Mesendoderm (in vitro differentiated cells): Measurements from ENCODE around the gene NPFFR1.
A peak's percentile ranks its signal among the peaks of the same experiment; 100 is the strongest.

Source experiments
- DNase-seq: peaks from one replicate; pipeline ENCODE4 v3.0.0; 2013
- H2AK5ac ChIP-seq: 2 replicates; pipeline ENCODE4 v1.6.1; 2013; ENCODE audit warnings: low read length, inconsistent platforms
- H2BK120ac ChIP-seq: 2 replicates; pipeline ENCODE4 v1.6.1; 2013; ENCODE audit warnings: low read depth, mild to moderate bottlenecking, low read length, moderate library complexity, mixed read lengths
- H2BK15ac ChIP-seq: replicated peaks from 2 replicates; pipeline ENCODE4 v1.6.1; 2013; ENCODE audit warnings: low read depth, mild to moderate bottlenecking, moderate library complexity
- H2BK5ac ChIP-seq: 2 replicates; pipeline ENCODE4 v1.6.1; 2013; ENCODE audit warnings: low read length, inconsistent platforms
- H3K18ac ChIP-seq: 2 replicates; pipeline ENCODE4 v1.6.1; 2013; ENCODE audit warnings: mild to moderate bottlenecking, low read length, mixed read lengths
- H3K23ac ChIP-seq: one replicate; pipeline ENCODE4 v1.6.1; 2013; ENCODE audit warnings: low read length
- H3K27ac ChIP-seq: 2 replicates; pipeline ENCODE4 v1.5.1; 2013; ENCODE audit warnings: low read depth, mild to moderate bottlenecking, inconsistent platforms, low read length, moderate library complexity
- H3K27me3 ChIP-seq: 2 replicates; pipeline ENCODE4 v1.6.1; 2013; ENCODE audit warnings: low read length, control low read depth, mild to moderate bottlenecking, inconsistent platforms; ENCODE audit not compliant: insufficient read depth, poor library complexity
- H3K36me3 ChIP-seq: 2 replicates; pipeline ENCODE4 v1.6.1; 2013; ENCODE audit warnings: low read length, inconsistent platforms; ENCODE audit not compliant: control insufficient read depth, insufficient read depth
- H3K4ac ChIP-seq: one replicate; pipeline ENCODE4 v1.6.1; 2013; ENCODE audit warnings: low read depth, mild to moderate bottlenecking, low read length, moderate library complexity
- H3K4me1 ChIP-seq: 2 replicates; pipeline ENCODE4 v1.6.1; 2013; ENCODE audit warnings: low read depth, low read length, inconsistent platforms; ENCODE audit not compliant: control insufficient read depth
- H3K4me2 ChIP-seq: 2 replicates; pipeline ENCODE4 v1.6.1; 2013; ENCODE audit warnings: low read length
- H3K4me3 ChIP-seq: 2 replicates; pipeline ENCODE4 v1.5.1; 2013; ENCODE audit warnings: mild to moderate bottlenecking, low read length
- H3K56ac ChIP-seq: one replicate; pipeline ENCODE4 v1.6.1; 2013; ENCODE audit warnings: low read length
- H3K79me1 ChIP-seq: 2 replicates; pipeline ENCODE4 v1.6.1; 2013; ENCODE audit warnings: low read length, inconsistent platforms
- H3K79me2 ChIP-seq: 2 replicates; pipeline ENCODE4 v1.6.1; 2013; ENCODE audit warnings: mild to moderate bottlenecking, low read length; ENCODE audit not compliant: control insufficient read depth, insufficient read depth
- H3K9ac ChIP-seq: 2 replicates; pipeline ENCODE4 v1.6.1; 2013; ENCODE audit warnings: low read length, inconsistent platforms
- H4K5ac ChIP-seq: one replicate; pipeline ENCODE4 v1.6.1; 2013; ENCODE audit warnings: low read length
- H4K8ac ChIP-seq: one replicate; pipeline ENCODE4 v1.6.1; 2013; ENCODE audit warnings: low read depth, mild to moderate bottlenecking, control low read depth, low read length, moderate library complexity
- WGBS: extraction: QIAGEN DNeasy Blood & Tissue Kit; methylation state at CpG from one replicate; pipeline ENCODE4 v1.1.7; 2013; ENCODE audit warnings: low lambda C conversion rate, missing lambda C conversion rate; ENCODE audit not compliant: insufficient coverage; ENCODE audit errors: extremely low coverage; 5-methylcytosine and 5-hydroxymethylcytosine counted together

NPFFR1 gene

GRCh38 chr10:70323138-70323696 is 39.4 kb upstream of the NPFFR1 start:
- DNase-seq: no peak
- H3K36me3 ChIP-seq: no peaks in the 10 kb centered on the region

GRCh38 chr10:70321897-70322890 is 38.4 kb upstream of the NPFFR1 start:
- Histone ChIP-seq H2BK120ac (no peak overlapping the region), H3K18ac (no peak overlapping the region), H3K9ac (no peak overlapping the region), H3K56ac (no peak overlapping the region), H3K27ac (no peak overlapping the region), H2BK15ac (no peak overlapping the region), H3K79me2 (no peaks in the 10 kb centered on the region), H3K4me3 (no peak overlapping the region), H4K8ac (no peak overlapping the region), H3K27me3 (no peaks in the 10 kb centered on the region), H2BK5ac (no peak overlapping the region), H2AK5ac (no peak overlapping the region), H3K4me1 (no peaks in the 10 kb centered on the region), H3K4ac (no peak overlapping the region), H4K5ac (no peak overlapping the region), H3K36me3 (no peaks in the 10 kb centered on the region), H3K4me2 (no peak overlapping the region), H3K79me1 (no peaks in the 10 kb centered on the region), H3K23ac (no peak overlapping the region)
- DNase-seq: no peak
- WGBS: no CpG with 5 or more reads among the region's 19 CpGs

More at GRCh38 chr10:70323138-70323696, 39.4 kb upstream of the NPFFR1 start:
- Histone ChIP-seq H3K27ac (no peak overlapping the region), H3K4me2 (no peak overlapping the region), H3K79me1 (no peaks in the 10 kb centered on the region), H3K4me1 (no peaks in the 10 kb centered on the region), H3K23ac (no peak overlapping the region), H3K79me2 (no peaks in the 10 kb centered on the region), H3K4ac (no peak overlapping the region), H3K9ac (no peak overlapping the region), H4K5ac (no peak overlapping the region), H2BK5ac (no peak overlapping the region), H3K56ac (no peak overlapping the region), H2BK15ac (no peak overlapping the region), H3K27me3 (no peaks in the 10 kb centered on the region), H2BK120ac (no peak overlapping the region), H2AK5ac (no peak overlapping the region), H4K8ac (no peak overlapping the region), H3K18ac (no peak overlapping the region), H3K4me3 (no peak overlapping the region)
- no CpG with 5 or more reads among the region's 9 CpGs for WGBS

DNA sequence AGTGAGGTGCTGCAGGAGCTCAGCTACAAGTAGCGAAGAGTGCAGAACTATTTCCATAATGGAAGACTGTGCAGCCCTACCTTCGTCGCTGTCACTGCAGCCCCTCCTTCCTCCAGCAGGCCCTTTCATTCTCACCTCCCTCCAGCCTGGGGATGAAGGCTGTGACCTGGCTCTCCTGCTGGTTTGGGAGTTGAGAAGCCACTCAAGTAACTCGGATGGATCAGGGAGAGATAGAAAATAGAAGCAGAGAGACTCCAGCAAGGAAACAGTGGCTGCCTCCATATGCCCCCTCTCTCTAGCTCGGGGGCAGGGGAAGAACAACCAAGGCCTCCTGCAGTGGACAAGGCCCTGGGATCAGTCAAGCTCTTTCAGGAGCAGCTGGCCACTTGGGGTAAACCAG is 37.4 kb upstream of the NPFFR1 start:
- Histone ChIP-seq H3K27me3 (no peaks in the 10 kb centered on the region), H2AK5ac (no peak overlapping the region), H3K4me3 (no peak overlapping the region), H3K18ac (no peak overlapping the region), H2BK15ac (no peak overlapping the region), H3K23ac (no peak overlapping the region), H3K4ac (no peak overlapping the region), H2BK120ac (no peak overlapping the region), H2BK5ac (no peak overlapping the region), H3K27ac (no peak overlapping the region), H3K9ac (no peak overlapping the region), H3K79me1 (no peaks in the 10 kb centered on the region), H4K8ac (no peak overlapping the region), H4K5ac (no peak overlapping the region), H3K79me2 (no peaks in the 10 kb centered on the region), H3K4me1 (no peaks in the 10 kb centered on the region), H3K36me3 (no peaks in the 10 kb centered on the region), H3K4me2 (no peak overlapping the region), H3K56ac (no peak overlapping the region)
- DNase-seq: no peak
- WGBS: no CpG with 5 or more reads among the region's 5 CpGs

GRCh38 chr10:70320751-70321150 is 36.9 kb upstream of the NPFFR1 start:
- Histone ChIP-seq H3K36me3 (no peaks in the 10 kb centered on the region), H2BK15ac (no peak overlapping the region), H3K27ac (no peak overlapping the region), H3K9ac (no peak overlapping the region), H3K4ac (no peak overlapping the region), H3K79me1 (no peaks in the 10 kb centered on the region), H2BK120ac (no peak overlapping the region), H3K56ac (no peak overlapping the region), H3K4me1 (no peaks in the 10 kb centered on the region), H2AK5ac (no peak overlapping the region), H3K79me2 (no peaks in the 10 kb centered on the region), H3K27me3 (no peaks in the 10 kb centered on the region), H3K4me2 (no peak overlapping the region), H2BK5ac (no peak overlapping the region), H3K23ac (peak overlapping the region; percentile 24), H3K18ac (no peak overlapping the region), H3K4me3 (no peak overlapping the region), H4K8ac (no peak overlapping the region), H4K5ac (no peak overlapping the region)
- DNase-seq: no peak
- WGBS: no CpG with 5 or more reads among the region's 5 CpGs

DNA sequence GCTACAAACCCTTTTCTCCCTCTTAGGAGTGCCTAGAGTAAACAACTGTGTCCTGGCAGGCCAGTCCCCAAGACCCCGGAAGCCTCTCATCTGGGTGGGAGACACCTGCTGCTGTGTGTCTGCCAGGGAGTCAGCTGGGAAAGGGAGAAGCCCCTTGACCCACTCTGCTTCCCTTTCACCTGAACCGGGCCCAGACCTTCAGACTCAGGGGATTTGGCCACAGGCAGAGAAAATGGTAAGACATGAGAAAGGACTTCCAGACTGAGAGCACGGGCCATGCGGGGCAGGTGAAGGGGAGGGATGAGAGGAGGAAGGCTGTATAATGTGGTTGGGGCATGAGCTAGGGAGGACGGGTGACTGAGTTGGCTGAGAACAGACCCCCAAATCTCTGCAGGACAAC is 36.0 kb upstream of the NPFFR1 start:
- Histone ChIP-seq H2BK120ac (no peak overlapping the region), H3K56ac (no peak overlapping the region), H2BK15ac (no peak overlapping the region), H3K4me1 (no peaks in the 10 kb centered on the region), H4K5ac (no peak overlapping the region), H3K79me1 (no peaks in the 10 kb centered on the region), H3K79me2 (no peaks in the 10 kb centered on the region), H3K9ac (no peak overlapping the region), H4K8ac (no peak overlapping the region), H3K4ac (no peak overlapping the region), H3K4me2 (no peak overlapping the region), H3K18ac (no peak overlapping the region), H3K27me3 (no peaks in the 10 kb centered on the region), H2AK5ac (no peak overlapping the region), H2BK5ac (no peak overlapping the region), H3K23ac (no peak overlapping the region), H3K4me3 (no peak overlapping the region), H3K27ac (no peak overlapping the region), H3K36me3 (no peaks in the 10 kb centered on the region)
- no CpG with 5 or more reads among the region's 5 CpGs for WGBS
- no peak for DNase-seq
